ENCODE measurements around the gene CC2D2B. TPM values are rescaled to one million over a fixed set of nuclear protein-coding genes. Genes with fewer than 3 reads are reported as not detected.

Gene CC2D2B
- total RNA-seq, 3 donors from 2014 or later (not counting 1 experiment from before 2014, with no cell fraction given): 0.14 to 0.68 TPM; not detected in 1

- Mint-ChIP-seq H3K9me3 (peaks cover 3 to 4% of the 10 kb centered on the region in 2 donors), H3K4me1 (peaks cover 10 to 11% of the 10 kb centered on the region in 2 donors), H3K27me3 (ENCODE audit: low read depth in 2 of 2) (no peaks in the 10 kb centered on the region), H3K4me3 (peak overlapping the region; percentile 57), H3K36me3 (peaks cover 5% of the 10 kb centered on the region), H3K27ac (peak overlapping the region; percentile 4 to 31)
- H3K4me3 ChIP-seq (ENCODE audit: low read length): no peak overlapping the region
- H3K9me3 ChIP-seq (ENCODE audit: control insufficient read depth, insufficient read depth, low read length): peaks cover 4% of the 10 kb centered on the region
- no peaks in the 10 kb centered on the region for H3K27me3 ChIP-seq (ENCODE audit: control insufficient read depth, insufficient read depth, low read length)
- intact Hi-C loops (cut with micrococcal nuclease): no loop called here
- TF ChIP-seq, protein P1, sequence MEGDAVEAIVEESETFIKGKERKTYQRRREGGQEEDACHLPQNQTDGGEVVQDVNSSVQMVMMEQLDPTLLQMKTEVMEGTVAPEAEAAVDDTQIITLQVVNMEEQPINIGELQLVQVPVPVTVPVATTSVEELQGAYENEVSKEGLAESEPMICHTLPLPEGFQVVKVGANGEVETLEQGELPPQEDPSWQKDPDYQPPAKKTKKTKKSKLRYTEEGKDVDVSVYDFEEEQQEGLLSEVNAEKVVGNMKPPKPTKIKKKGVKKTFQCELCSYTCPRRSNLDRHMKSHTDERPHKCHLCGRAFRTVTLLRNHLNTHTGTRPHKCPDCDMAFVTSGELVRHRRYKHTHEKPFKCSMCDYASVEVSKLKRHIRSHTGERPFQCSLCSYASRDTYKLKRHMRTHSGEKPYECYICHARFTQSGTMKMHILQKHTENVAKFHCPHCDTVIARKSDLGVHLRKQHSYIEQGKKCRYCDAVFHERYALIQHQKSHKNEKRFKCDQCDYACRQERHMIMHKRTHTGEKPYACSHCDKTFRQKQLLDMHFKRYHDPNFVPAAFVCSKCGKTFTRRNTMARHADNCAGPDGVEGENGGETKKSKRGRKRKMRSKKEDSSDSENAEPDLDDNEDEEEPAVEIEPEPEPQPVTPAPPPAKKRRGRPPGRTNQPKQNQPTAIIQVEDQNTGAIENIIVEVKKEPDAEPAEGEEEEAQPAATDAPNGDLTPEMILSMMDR (IDR thresholded peaks at IDR 0.05): no peak
- no peaks in the 10 kb centered on the region for H3K36me3 ChIP-seq (ENCODE audit: control insufficient read depth, insufficient read depth, low read length)
- no peaks in the 10 kb centered on the region for H3K4me1 ChIP-seq (ENCODE audit: control insufficient read depth, insufficient read depth, low read length)
- no peak overlapping the region for H3K27ac ChIP-seq (ENCODE audit: low read length)
- ATAC-seq (peak in 1 of 3 donors; percentile 48), DNase-seq (peak in 1 of 2 donors; percentile 23)
- 21% methylated on average over 7 of the region's 7 CpGs for WGBS (ENCODE audit: insufficient coverage)
Observed at GRCh38 chr10:95963202-95963990, 55.6 kb downstream of the CC2D2B start.

DNA sequence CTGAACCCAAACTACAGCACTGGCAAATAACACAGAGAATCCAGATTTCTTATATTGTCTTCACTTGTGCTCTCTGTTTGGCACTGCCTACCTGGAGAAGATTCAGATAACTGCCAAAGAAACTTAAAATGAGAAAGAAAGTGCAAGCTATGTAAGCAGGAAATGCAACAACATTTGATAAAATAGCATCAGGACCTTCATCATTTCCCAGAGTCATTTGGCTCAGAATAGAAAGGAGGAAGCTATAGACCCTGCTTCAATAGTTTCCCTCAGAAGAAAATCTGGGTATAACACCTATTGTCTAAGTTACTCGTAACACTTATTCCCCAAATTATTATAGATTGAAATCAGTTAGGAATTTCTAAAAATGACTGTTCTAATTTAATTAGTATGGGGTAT, 56.2 kb downstream of the CC2D2B start:
- no peaks in the 10 kb centered on the region for H3K27me3 ChIP-seq (ENCODE audit: control insufficient read depth, insufficient read depth, low read length)
- WGBS (ENCODE audit: insufficient coverage): no CpG with 5 or more reads among the region's 1 CpG
- peak overlapping the region in 1 of 2 donors; percentile 31 for H3K27ac Mint-ChIP-seq
- H3K4me1 Mint-ChIP-seq: peaks cover 10 to 11% of the 10 kb centered on the region in 2 donors
- intact Hi-C loops (cut with micrococcal nuclease): no loop called here
- H3K27ac ChIP-seq (ENCODE audit: low read length): no peak overlapping the region
- DNase-seq: no peak
- no peaks in the 10 kb centered on the region for H3K36me3 ChIP-seq (ENCODE audit: control insufficient read depth, insufficient read depth, low read length)
- H3K9me3 Mint-ChIP-seq: no peaks in the 10 kb centered on the region
- TF ChIP-seq, protein P1 (IDR thresholded peaks at IDR 0.05): no peak
- H3K4me1 ChIP-seq (ENCODE audit: control insufficient read depth, insufficient read depth, low read length): no peaks in the 10 kb centered on the region
- H3K4me3 ChIP-seq (ENCODE audit: low read length): no peak overlapping the region
- H3K4me3 Mint-ChIP-seq: peak overlapping the region; percentile 0
- no peaks in the 10 kb centered on the region for H3K27me3 Mint-ChIP-seq (ENCODE audit: low read depth in 2 of 2)
- H3K36me3 Mint-ChIP-seq: no peaks in the 10 kb centered on the region
- ATAC-seq: no peak
- H3K9me3 ChIP-seq (ENCODE audit: control insufficient read depth, insufficient read depth, low read length): peaks cover 3% of the 10 kb centered on the region

GRCh38 chr10:95964756-95965155, 57.0 kb downstream of the CC2D2B start:
- Mint-ChIP-seq H3K9me3 (no peaks in the 10 kb centered on the region), H3K27ac (no peak overlapping the region), H3K27me3 (ENCODE audit: low read depth in 2 of 2) (no peaks in the 10 kb centered on the region), H3K4me1 (peaks cover 10 to 11% of the 10 kb centered on the region in 2 donors), H3K36me3 (no peaks in the 10 kb centered on the region), H3K4me3 (no peak overlapping the region)
- Histone ChIP-seq H3K27me3 (ENCODE audit: control insufficient read depth, insufficient read depth, low read length) (no peaks in the 10 kb centered on the region), H3K4me3 (ENCODE audit: low read length) (no peak overlapping the region), H3K4me1 (ENCODE audit: control insufficient read depth, insufficient read depth, low read length) (no peaks in the 10 kb centered on the region), H3K9me3 (ENCODE audit: control insufficient read depth, insufficient read depth, low read length) (no peaks in the 10 kb centered on the region), H3K36me3 (ENCODE audit: control insufficient read depth, insufficient read depth, low read length) (no peaks in the 10 kb centered on the region), H3K27ac (ENCODE audit: low read length) (no peak overlapping the region)
- 100% methylated on average over 1 of the region's 1 CpG for WGBS (ENCODE audit: insufficient coverage)
- intact Hi-C loops (cut with micrococcal nuclease): no loop called here
- ATAC-seq (no peak), DNase-seq (no peak)
- TF ChIP-seq, protein P1 (IDR thresholded peaks at IDR 0.05): no peak

All from natural killer cell (primary cell).